Keratinocyte (primary cell): ENCODE data around the gene HPCAL4. TPM values are rescaled to one million over a fixed set of nuclear protein-coding genes. Genes with fewer than 3 reads are reported as not detected.

Experiments used
- DNase-seq: peaks from one replicate; pipeline ENCODE4 v3.0.0-alpha.2; 2011; ENCODE audit warnings: low read depth, missing footprints, low spot score
- FAIRE-seq: peaks from 2 replicates; lab custom pipeline; 2011; peaks lifted over from hg19 to GRCh38; lab: Jason Lieb, UNC
- H2AFZ ChIP-seq: 2 replicates; pipeline ENCODE4 v1.6.0; 2012; ENCODE audit warnings: low read length, control low read depth, inconsistent platforms; ENCODE audit not compliant: control insufficient read depth
- H3K27ac ChIP-seq: 2 replicates; pipeline ENCODE4 v1.5.1; 2011; ENCODE audit warnings: low read length; ENCODE audit not compliant: control insufficient read depth, insufficient read depth
- H3K27me3 ChIP-seq: 3 replicates; pipeline ENCODE4 v1.6.0; 2011; ENCODE audit warnings: low read length; ENCODE audit not compliant: control insufficient read depth, insufficient read depth; ENCODE audit errors: extremely low read depth
- H3K36me3 ChIP-seq, 2 experiments: 2 replicates in 1 of 2; 3 replicates in 1 of 2; pipeline ENCODE4 v1.5.1; 2011; ENCODE audit warnings: low read length in 2 of 2, mild to moderate bottlenecking in 1 of 2; ENCODE audit not compliant: control insufficient read depth in 2 of 2, insufficient read depth in 2 of 2; ENCODE audit errors: extremely low read depth in 1 of 2
- H3K4me1 ChIP-seq: 3 replicates; pipeline ENCODE4 v1.5.1; 2011; ENCODE audit warnings: low read length; ENCODE audit not compliant: control insufficient read depth, insufficient read depth; ENCODE audit errors: extremely low read depth
- H3K4me2 ChIP-seq: 3 replicates; pipeline ENCODE4 v1.6.0; 2011; ENCODE audit warnings: low read depth, low read length; ENCODE audit not compliant: control insufficient read depth, insufficient read depth; ENCODE audit errors: extremely low read depth
- H3K4me3 ChIP-seq, 3 experiments: fragments of 200-600 bp in 1 of 3; sonication (generic) in 1 of 3; 2 replicates in 2 of 3; 3 replicates in 1 of 3; pipeline ENCODE4 v1.5.1; 2011 to 2016; ENCODE audit warnings: low read length in 3 of 3, mild to moderate bottlenecking in 3 of 3, control low read depth in 2 of 3, inconsistent platforms in 1 of 3, low read depth in 1 of 3, mixed read lengths in 1 of 3, mixed run types in 1 of 3, moderate library complexity in 1 of 3; ENCODE audit not compliant: control insufficient read depth in 2 of 3, insufficient read depth in 2 of 3; ENCODE audit errors: extremely low read depth in 1 of 3
- H3K79me2 ChIP-seq: 2 replicates; pipeline ENCODE4 v1.6.0; 2012; ENCODE audit warnings: low read length; ENCODE audit not compliant: control insufficient read depth, insufficient read depth
- H3K9ac ChIP-seq: 3 replicates; pipeline ENCODE4 v1.6.0; 2011; ENCODE audit warnings: low read length; ENCODE audit not compliant: control insufficient read depth, insufficient read depth; ENCODE audit errors: extremely low read depth
- H3K9me1 ChIP-seq: 3 replicates; pipeline ENCODE4 v1.6.0; 2011; ENCODE audit warnings: low read length; ENCODE audit not compliant: control insufficient read depth, insufficient read depth; ENCODE audit errors: extremely low read depth
- H3K9me3 ChIP-seq: 2 replicates; pipeline ENCODE4 v1.5.1; 2012; ENCODE audit warnings: low read depth, low read length; ENCODE audit not compliant: control insufficient read depth
- H4K20me1 ChIP-seq: 3 replicates; pipeline ENCODE4 v1.6.0; 2011; ENCODE audit warnings: low read length; ENCODE audit not compliant: control insufficient read depth, insufficient read depth; ENCODE audit errors: extremely low read depth
- EZH2 ChIP-seq: IDR thresholded peaks from one replicate; pipeline ENCODE4 v1.6.1; 2012; ENCODE audit warnings: inconsistent platforms, mild to moderate bottlenecking, low read length, moderate library complexity
- dilution Hi-C: fragments of 300-500 bp; cut with MboI; formaldehyde crosslinking; loops from one replicate; pipeline ENCODE4 v1.7.0; 2020; ENCODE audit warnings: low sequenced_read_pairs; ENCODE audit not compliant: extremely low pct_ligation_motif_present
- polyA plus RNA-seq, 5 experiments: library from polyadenylated mRNA; depleted of rRNA in 3 of 5; stranded (reverse) in 3 of 5; stranded (forward) in 1 of 5; unstranded in 1 of 5; fragments of >200 nt; gene quantifications; 1 replicate in 1 of 5; 2 replicates in 3 of 5; 3 replicates in 1 of 5; pipeline versions ENCODE4 v1.2.1 to v1.2.3, GENCODE V29; 2011 to 2012; ENCODE audit warnings: missing spikeins in 2 of 5, low read depth in 1 of 5, low replicate concordance in 1 of 5
- TF ChIP-seq, protein P1 (sequence below), 3 experiments: IDR thresholded peaks in 1 of 3; conservative IDR thresholded peaks in 1 of 3; optimal IDR thresholded peaks in 1 of 3; 2 replicates in 2 of 3; 3 replicates in 1 of 3; pipeline versions ENCODE3 to v1.5.1; 2011; ENCODE audit warnings: low read length in 3 of 3, mild to moderate bottlenecking in 3 of 3, moderate library complexity in 2 of 3, control low read depth in 1 of 3, inconsistent platforms in 1 of 3; ENCODE audit not compliant: insufficient read depth in 2 of 3; ENCODE audit errors: extremely low read depth in 1 of 3

The HPCAL4 gene
- polyA plus RNA-seq, 1 donor (not counting 4 experiments of a cell fraction or from before 2014, with no cell fraction given): not detected

- Histone ChIP-seq H3K27ac (no peak overlapping the region), H3K9me3 (no peaks in the 10 kb centered on the region), H3K4me1 (no peaks in the 10 kb centered on the region), H3K9ac (no peak overlapping the region), H2AFZ (no peak overlapping the region), H3K79me2 (no peaks in the 10 kb centered on the region), H3K4me2 (no peak overlapping the region), H3K36me3 (no peaks in the 10 kb centered on the region), H4K20me1 (no peaks in the 10 kb centered on the region), H3K9me1 (no peaks in the 10 kb centered on the region), H3K27me3 (no peaks in the 10 kb centered on the region), H3K4me3 (no peak overlapping the region)
- dilution Hi-C loops: no loop called here
- FAIRE-seq (no peak), DNase-seq (no peak)
- TF ChIP-seq, protein P1, sequence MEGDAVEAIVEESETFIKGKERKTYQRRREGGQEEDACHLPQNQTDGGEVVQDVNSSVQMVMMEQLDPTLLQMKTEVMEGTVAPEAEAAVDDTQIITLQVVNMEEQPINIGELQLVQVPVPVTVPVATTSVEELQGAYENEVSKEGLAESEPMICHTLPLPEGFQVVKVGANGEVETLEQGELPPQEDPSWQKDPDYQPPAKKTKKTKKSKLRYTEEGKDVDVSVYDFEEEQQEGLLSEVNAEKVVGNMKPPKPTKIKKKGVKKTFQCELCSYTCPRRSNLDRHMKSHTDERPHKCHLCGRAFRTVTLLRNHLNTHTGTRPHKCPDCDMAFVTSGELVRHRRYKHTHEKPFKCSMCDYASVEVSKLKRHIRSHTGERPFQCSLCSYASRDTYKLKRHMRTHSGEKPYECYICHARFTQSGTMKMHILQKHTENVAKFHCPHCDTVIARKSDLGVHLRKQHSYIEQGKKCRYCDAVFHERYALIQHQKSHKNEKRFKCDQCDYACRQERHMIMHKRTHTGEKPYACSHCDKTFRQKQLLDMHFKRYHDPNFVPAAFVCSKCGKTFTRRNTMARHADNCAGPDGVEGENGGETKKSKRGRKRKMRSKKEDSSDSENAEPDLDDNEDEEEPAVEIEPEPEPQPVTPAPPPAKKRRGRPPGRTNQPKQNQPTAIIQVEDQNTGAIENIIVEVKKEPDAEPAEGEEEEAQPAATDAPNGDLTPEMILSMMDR (optimal IDR thresholded peaks at IDR 0.05 in 1 of 3, IDR thresholded peaks at IDR 0.05 in 1 of 3, conservative IDR thresholded peaks at IDR 0.05 in 1 of 3; ENCODE audit: extremely low read depth in 1 of 3, insufficient read depth in 2 of 3, low read length in 3 of 3): no peak
- no peak for TF ChIP-seq EZH2
Observed at GRCh38 chr1:39707506-39707905, 16.3 kb upstream of the HPCAL4 start.

- H3K9me3 ChIP-seq: no peaks in the 10 kb centered on the region
- no peak overlapping the region for H2AFZ ChIP-seq
- TF ChIP-seq EZH2: no peak
- TF ChIP-seq, protein P1 (optimal IDR thresholded peaks at IDR 0.05 in 1 of 3, IDR thresholded peaks at IDR 0.05 in 1 of 3, conservative IDR thresholded peaks at IDR 0.05 in 1 of 3; ENCODE audit: extremely low read depth in 1 of 3, insufficient read depth in 2 of 3, low read length in 3 of 3): no peak
- FAIRE-seq (no peak), DNase-seq (no peak)
- no peaks in the 10 kb centered on the region for H3K79me2 ChIP-seq
- H3K27ac ChIP-seq: no peak overlapping the region
- peaks cover 9% of the 10 kb centered on the region for H3K27me3 ChIP-seq
- no peak overlapping the region for H3K9ac ChIP-seq
- no peak overlapping the region for H3K4me3 ChIP-seq
- dilution Hi-C loops: no loop called here
- H3K36me3 ChIP-seq: no peaks in the 10 kb centered on the region
- H4K20me1 ChIP-seq: no peaks in the 10 kb centered on the region
- H3K4me2 ChIP-seq: no peak overlapping the region
- H3K4me1 ChIP-seq: peaks cover 3% of the 10 kb centered on the region
- H3K9me1 ChIP-seq: no peaks in the 10 kb centered on the region
Observed at GRCh38 chr1:39704757-39705156, 13.5 kb upstream of the HPCAL4 start.
